Mesenchymal stem cell (in vitro differentiated cells and primary cell): ENCODE measurements around the gene STK11.

ENCODE experiments used
- DNase-seq: peaks from one replicate; pipeline ENCODE4 v3.0.0-alpha.2; 2013
- H2AFZ ChIP-seq: one replicate; pipeline ENCODE4 v1.6.1; 2013; ENCODE audit warnings: low read depth, mild to moderate bottlenecking, control low read depth, inconsistent platforms, low read length, moderate library complexity
- H2AK5ac ChIP-seq: 2 replicates; pipeline ENCODE4 v1.6.1; 2013; ENCODE audit warnings: low read length, moderate library complexity, mild to moderate bottlenecking, inconsistent platforms; ENCODE audit not compliant: severe bottlenecking
- H2BK120ac ChIP-seq: one replicate; pipeline ENCODE4 v1.6.1; 2013; ENCODE audit warnings: low read depth, mild to moderate bottlenecking, inconsistent platforms, low read length, moderate library complexity
- H2BK12ac ChIP-seq, 2 experiments: one replicate each; pipeline ENCODE4 v1.6.1; 2013; ENCODE audit warnings: inconsistent platforms in 2 of 2, low read length in 2 of 2, mild to moderate bottlenecking in 2 of 2, moderate library complexity in 2 of 2, control low read depth in 1 of 2
- H2BK15ac ChIP-seq: one replicate; pipeline ENCODE4 v1.6.1; 2013; ENCODE audit warnings: mild to moderate bottlenecking, low read depth, inconsistent platforms; ENCODE audit not compliant: poor library complexity, severe bottlenecking
- H2BK5ac ChIP-seq: 2 replicates; pipeline ENCODE4 v1.6.1; 2013; ENCODE audit warnings: low read depth, mild to moderate bottlenecking, low read length, control low read depth, inconsistent platforms; ENCODE audit not compliant: poor library complexity, severe bottlenecking
- H3K14ac ChIP-seq, 2 experiments: one replicate each; pipeline ENCODE4 v1.6.1; 2013; ENCODE audit warnings: inconsistent platforms in 2 of 2, low read length in 2 of 2, control low read depth in 1 of 2, mild to moderate bottlenecking in 1 of 2, moderate library complexity in 1 of 2
- H3K18ac ChIP-seq, 2 experiments: one replicate each; pipeline ENCODE4 v1.6.1; 2013; ENCODE audit warnings: inconsistent platforms in 2 of 2, low read length in 2 of 2, control low read depth in 1 of 2, low read depth in 1 of 2, mild to moderate bottlenecking in 1 of 2
- H3K23ac ChIP-seq, 2 experiments: one replicate each; pipeline ENCODE4 v1.6.1; 2013; ENCODE audit warnings: inconsistent platforms in 2 of 2, low read length in 2 of 2, mild to moderate bottlenecking in 2 of 2, moderate library complexity in 2 of 2, control low read depth in 1 of 2
- H3K27ac ChIP-seq: 2 replicates; pipeline ENCODE4 v1.5.1; 2013; ENCODE audit warnings: mild to moderate bottlenecking, moderate library complexity, low read length, control low read depth, inconsistent platforms; ENCODE audit not compliant: poor library complexity, severe bottlenecking
- H3K27me3 ChIP-seq, 2 experiments: 2 replicates each; pipeline versions ENCODE4 v1.6.1 to v1.7.0; 2013; ENCODE audit warnings: low read length in 2 of 2, mild to moderate bottlenecking in 2 of 2, moderate library complexity in 2 of 2, control low read depth in 1 of 2, inconsistent platforms in 1 of 2; ENCODE audit not compliant: control insufficient read depth in 1 of 2, insufficient read depth in 1 of 2
- H3K36me3 ChIP-seq, 2 experiments: 2 replicates each; pipeline versions ENCODE4 v1.6.1 to v1.7.0; 2013; ENCODE audit warnings: low read length in 2 of 2, control low read depth in 1 of 2, inconsistent platforms in 1 of 2, low read depth in 1 of 2, mild to moderate bottlenecking in 1 of 2; ENCODE audit not compliant: insufficient read depth in 2 of 2, control insufficient read depth in 1 of 2
- H3K4ac ChIP-seq, 2 experiments: one replicate each; pipeline ENCODE4 v1.6.1; 2013; ENCODE audit warnings: inconsistent platforms in 2 of 2, low read length in 2 of 2, mild to moderate bottlenecking in 2 of 2, moderate library complexity in 2 of 2, control low read depth in 1 of 2, low read depth in 1 of 2
- H3K4me1 ChIP-seq: 2 replicates; pipeline ENCODE4 v1.6.1; 2013; ENCODE audit warnings: low read depth, low read length, control low read depth; ENCODE audit not compliant: control insufficient read depth, insufficient read depth
- H3K4me2 ChIP-seq: 2 replicates; pipeline ENCODE4 v1.6.1; 2013; ENCODE audit warnings: low read length, mild to moderate bottlenecking, inconsistent platforms; ENCODE audit not compliant: poor library complexity, severe bottlenecking
- H3K4me3 ChIP-seq, 2 experiments: 2 replicates each; pipeline versions ENCODE4 v1.5.1 to v1.7.0; 2013; ENCODE audit warnings: low read length in 2 of 2, mild to moderate bottlenecking in 2 of 2, control low read depth in 1 of 2, low read depth in 1 of 2; ENCODE audit not compliant: insufficient read depth in 1 of 2
- H3K79me1 ChIP-seq: replicated peaks from 2 replicates; pipeline ENCODE4 v1.6.1; 2013; ENCODE audit warnings: mild to moderate bottlenecking, control low read depth, low read length, inconsistent platforms; ENCODE audit not compliant: poor library complexity, severe bottlenecking
- H3K9ac ChIP-seq: 2 replicates; pipeline ENCODE4 v1.7.0; 2013; ENCODE audit warnings: mild to moderate bottlenecking, low read length, moderate library complexity
- H3K9me3 ChIP-seq: 2 replicates; pipeline ENCODE4 v1.7.0; 2013; ENCODE audit warnings: mild to moderate bottlenecking, low read length; ENCODE audit not compliant: control insufficient read depth
- H4K8ac ChIP-seq: one replicate; pipeline ENCODE4 v1.6.1; 2013; ENCODE audit warnings: inconsistent platforms, mild to moderate bottlenecking, low read length, moderate library complexity
- H4K91ac ChIP-seq: one replicate; pipeline ENCODE4 v1.6.1; 2013; ENCODE audit warnings: mild to moderate bottlenecking, low read length, inconsistent platforms
- WGBS: methylation state at CpG from one replicate; pipeline ENCODE4 v1.1.7; 2013; ENCODE audit warnings: mixed read lengths; 5-methylcytosine and 5-hydroxymethylcytosine counted together

Gene STK11

GRCh38 chr19:1157931-1158884 is 47.4 kb upstream of the STK11 start:
- Histone ChIP-seq H3K4ac (no peak overlapping the region), H3K4me2 (no peak overlapping the region), H2BK120ac (no peak overlapping the region), H3K79me1 (peaks cover 16% of the 10 kb centered on the region), H4K91ac (peak overlapping the region; percentile 35), H3K18ac (no peak overlapping the region), H2BK5ac (no peak overlapping the region), H2AFZ (no peak overlapping the region), H3K27me3 (no peaks in the 10 kb centered on the region), H4K8ac (no peak overlapping the region), H3K27ac (no peak overlapping the region), H3K9me3 (no peaks in the 10 kb centered on the region), H3K4me1 (peaks cover 39% of the 10 kb centered on the region), H3K14ac (no peak overlapping the region), H2BK12ac (no peak overlapping the region), H3K23ac (no peak overlapping the region), H2AK5ac (no peak overlapping the region), H3K4me3 (no peak overlapping the region), H2BK15ac (no peak overlapping the region), H3K36me3 (peaks cover 11 to 69% of the 10 kb centered on the region in 2 experiments), H3K9ac (no peak overlapping the region)
- 97% methylated on average over 69 of the region's 69 CpGs for WGBS
- no peak for DNase-seq

GRCh38 chr19:1158885-1159448 is 46.6 kb upstream of the STK11 start:
- no peak for DNase-seq
- Histone ChIP-seq H3K27ac (no peak overlapping the region), H3K4me1 (peaks cover 41% of the 10 kb centered on the region), H2BK120ac (no peak overlapping the region), H3K4ac (no peak overlapping the region), H3K9me3 (no peaks in the 10 kb centered on the region), H4K91ac (peak overlapping the region; percentile 35), H3K14ac (no peak overlapping the region), H2BK12ac (no peak overlapping the region), H3K36me3 (peaks cover 6 to 70% of the 10 kb centered on the region in 2 experiments), H3K27me3 (no peaks in the 10 kb centered on the region), H4K8ac (no peak overlapping the region), H2BK5ac (no peak overlapping the region), H3K79me1 (peaks cover 16% of the 10 kb centered on the region), H3K23ac (no peak overlapping the region), H3K18ac (no peak overlapping the region), H3K4me2 (no peak overlapping the region), H3K4me3 (no peak overlapping the region), H3K9ac (no peak overlapping the region), H2AFZ (no peak overlapping the region), H2AK5ac (no peak overlapping the region), H2BK15ac (no peak overlapping the region)
- 95% methylated on average over 31 of the region's 32 CpGs for WGBS

- Histone ChIP-seq H2BK120ac (no peak overlapping the region), H3K4me2 (no peak overlapping the region), H3K9me3 (no peaks in the 10 kb centered on the region), H2BK12ac (no peak overlapping the region), H3K23ac (no peak overlapping the region), H3K4me3 (no peak overlapping the region), H3K36me3 (peaks cover 6 to 67% of the 10 kb centered on the region in 2 experiments), H3K27me3 (no peaks in the 10 kb centered on the region), H3K9ac (no peak overlapping the region), H2AK5ac (no peak overlapping the region), H2BK5ac (no peak overlapping the region), H3K18ac (no peak overlapping the region), H3K4ac (no peak overlapping the region), H2AFZ (no peak overlapping the region), H3K27ac (no peak overlapping the region), H4K8ac (no peak overlapping the region), H3K79me1 (peaks cover 16% of the 10 kb centered on the region), H2BK15ac (peak overlapping the region; percentile 2), H3K4me1 (peaks cover 32% of the 10 kb centered on the region), H3K14ac (no peak overlapping the region), H4K91ac (peak overlapping the region; percentile 4)
- WGBS, result 98% methylated on average over 27 of the region's 31 CpGs
- no peak for DNase-seq
Observed at GRCh38 chr19:1159864-1160595, 45.5 kb upstream of the STK11 start.

- Histone ChIP-seq H2AK5ac (no peak overlapping the region), H2BK12ac (no peak overlapping the region), H3K36me3 (peaks cover 12 to 66% of the 10 kb centered on the region in 2 experiments), H3K14ac (no peak overlapping the region), H3K27me3 (no peaks in the 10 kb centered on the region), H3K27ac (no peak overlapping the region), H3K18ac (no peak overlapping the region), H3K4me1 (peaks cover 25% of the 10 kb centered on the region), H3K79me1 (peaks cover 17% of the 10 kb centered on the region), H3K4me3 (no peak overlapping the region), H3K23ac (no peak overlapping the region), H3K4me2 (no peak overlapping the region), H2BK15ac (no peak overlapping the region), H2BK120ac (no peak overlapping the region), H2BK5ac (no peak overlapping the region), H3K4ac (no peak overlapping the region), H4K8ac (no peak overlapping the region), H2AFZ (no peak overlapping the region), H4K91ac (no peak overlapping the region), H3K9ac (no peak overlapping the region), H3K9me3 (no peaks in the 10 kb centered on the region)
- WGBS, result 74% methylated on average over 14 of the region's 18 CpGs
- no peak for DNase-seq
Observed at GRCh38 chr19:1161716-1162115, 43.9 kb upstream of the STK11 start.
